ENCODE measurements around the gene TRIM47.
A peak's percentile ranks its signal among the peaks of the same experiment; 100 is the strongest.

TRIM47 gene

DNA sequence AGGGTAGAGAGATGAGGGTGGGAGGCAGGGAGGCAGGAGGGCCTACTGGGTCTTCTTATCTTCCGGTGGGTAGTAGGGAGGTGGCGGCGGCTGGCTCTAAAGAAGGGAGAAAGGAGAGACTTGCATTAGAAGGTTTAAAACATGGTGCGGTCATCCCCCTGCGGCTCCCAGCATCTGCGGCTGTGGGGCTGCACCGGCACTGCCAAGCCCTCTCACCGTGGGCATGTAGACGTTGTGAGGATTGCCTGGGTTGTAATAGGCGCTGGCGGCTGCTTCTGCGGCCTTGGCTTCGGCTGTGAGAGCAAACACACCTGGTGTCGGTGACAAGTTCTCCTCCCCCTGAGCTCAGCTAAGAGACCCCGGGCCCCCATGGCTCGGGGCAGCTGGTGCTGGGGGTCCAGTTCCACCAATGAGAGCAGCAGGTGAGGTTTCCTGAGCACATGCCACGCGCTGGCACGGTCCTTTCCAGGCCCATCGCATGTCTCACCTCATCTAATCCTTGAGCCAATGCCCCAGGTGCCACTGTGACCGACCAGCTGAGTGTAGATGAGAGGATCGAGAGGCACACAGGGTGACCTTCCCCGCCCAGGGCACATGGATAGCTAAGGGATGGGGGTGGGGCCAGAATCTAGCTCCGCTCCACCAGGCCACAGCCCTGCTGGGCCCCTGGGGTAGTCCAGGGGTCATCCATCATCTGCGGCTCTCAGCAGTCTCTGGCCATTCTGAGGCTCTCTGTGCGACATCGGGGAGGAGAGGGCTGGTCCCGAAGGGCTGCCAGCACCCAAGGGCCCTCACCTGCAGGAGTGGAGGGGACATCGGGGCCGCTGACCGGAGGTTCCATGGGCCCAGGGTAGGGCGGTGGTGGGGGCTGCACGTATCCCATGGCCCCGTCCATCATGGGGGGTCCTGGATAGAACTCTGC, 31.4 kb downstream of the TRIM47 start:
- DNase-seq (ENCODE audit: low spot score) = no peak

DNA sequence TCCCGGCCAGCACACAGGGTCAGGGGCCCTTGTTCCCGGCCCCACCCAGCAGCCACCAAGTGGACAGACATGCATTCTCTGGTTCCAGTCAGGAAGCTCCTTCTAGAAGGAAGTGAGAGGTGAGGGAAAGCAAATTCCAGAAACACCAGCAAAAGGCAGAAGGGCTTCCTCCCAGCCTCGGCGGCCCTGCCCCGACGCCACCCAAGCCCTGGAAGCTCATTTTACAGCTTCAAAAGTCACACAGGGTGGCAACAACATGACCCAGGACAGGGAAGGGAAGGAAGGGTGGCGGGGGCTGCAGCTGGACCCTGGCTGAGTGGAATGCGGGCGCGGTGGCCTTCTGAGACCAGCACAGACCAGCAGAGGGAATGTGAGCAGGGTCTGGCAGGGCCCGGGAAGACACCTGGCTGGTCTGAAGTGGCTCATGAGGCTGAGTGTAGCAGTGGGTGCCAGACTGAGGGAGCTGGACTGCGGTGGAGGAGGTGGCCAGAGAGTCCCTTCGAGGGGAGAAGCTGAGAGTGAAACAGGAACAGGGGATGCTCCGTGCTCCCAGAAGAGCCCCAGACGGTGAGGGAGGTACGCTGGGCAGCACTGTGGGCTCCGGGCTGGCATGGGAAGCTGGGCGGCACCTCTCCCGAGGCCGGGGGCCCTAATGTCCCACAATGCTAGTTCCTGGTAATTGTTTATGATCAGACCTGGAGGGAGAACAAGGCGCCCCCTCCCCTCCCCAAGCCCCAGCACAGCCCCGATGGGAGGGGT, 32.3 kb downstream of the TRIM47 start:
- peak; percentile 43 for DNase-seq (ENCODE audit: low spot score)

GRCh38 chr17:75845058-75845711, 33.2 kb downstream of the TRIM47 start:
- peak; percentile 92 for DNase-seq (ENCODE audit: low spot score)

GRCh38 chr17:75844530-75845057, 33.8 kb downstream of the TRIM47 start:
- peak; percentile 91 for DNase-seq (ENCODE audit: low spot score)

DNA sequence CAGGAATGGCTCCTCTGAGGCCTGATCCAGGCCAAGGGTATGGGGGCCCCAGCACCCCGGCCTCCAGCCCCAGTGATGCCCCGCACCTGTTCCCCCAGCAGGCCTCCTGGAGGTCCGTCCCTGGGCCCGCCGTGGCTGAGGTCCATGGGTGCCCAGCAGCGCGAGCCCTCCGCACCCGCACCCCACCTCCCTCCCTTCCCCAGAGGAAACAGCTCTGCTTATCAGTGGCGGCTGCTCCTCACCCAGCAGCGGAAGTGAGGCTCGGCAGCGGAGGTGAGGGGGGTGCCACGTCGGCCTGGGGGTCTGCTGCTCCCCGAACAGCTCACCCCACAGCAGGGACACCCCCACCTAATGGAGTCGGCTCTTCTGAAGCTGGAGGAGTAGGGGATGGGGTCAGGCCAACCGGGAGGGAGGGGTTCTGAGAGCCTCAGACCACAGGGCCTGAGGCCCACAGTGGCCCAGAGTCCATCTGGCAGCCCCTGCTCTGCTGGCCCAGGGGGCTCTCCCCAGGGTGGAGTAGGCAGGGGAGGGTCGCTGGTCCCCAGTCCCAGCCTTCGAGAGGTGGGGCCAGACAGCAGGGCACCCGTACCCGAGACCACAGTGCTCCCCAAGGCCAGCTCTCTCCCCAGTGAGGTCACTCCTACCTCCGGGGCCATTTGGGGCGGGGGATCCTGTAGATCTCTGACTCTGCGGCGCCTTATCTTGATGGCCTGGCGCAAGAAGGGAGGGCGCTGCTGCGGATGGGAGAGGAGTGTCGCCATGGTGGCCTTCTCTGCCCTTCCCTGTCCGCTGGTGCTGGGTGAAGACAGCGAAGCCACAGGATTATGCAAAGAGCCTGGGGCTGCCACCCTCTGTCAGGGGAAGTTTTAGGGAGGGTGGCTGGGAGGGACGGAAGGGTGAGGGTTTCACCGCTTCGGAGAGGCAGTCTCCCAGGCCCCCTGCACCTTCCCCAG, 34.5 kb downstream of the TRIM47 start, which contains the start of gene UNC13D:
UNC13D (minus strand) TSS at position 828 of the 953 bp plus-strand sequence; CDS start at position 761, 67 bp downstream.
- DNase-seq (ENCODE audit: low spot score) = peak; percentile 38

DNA sequence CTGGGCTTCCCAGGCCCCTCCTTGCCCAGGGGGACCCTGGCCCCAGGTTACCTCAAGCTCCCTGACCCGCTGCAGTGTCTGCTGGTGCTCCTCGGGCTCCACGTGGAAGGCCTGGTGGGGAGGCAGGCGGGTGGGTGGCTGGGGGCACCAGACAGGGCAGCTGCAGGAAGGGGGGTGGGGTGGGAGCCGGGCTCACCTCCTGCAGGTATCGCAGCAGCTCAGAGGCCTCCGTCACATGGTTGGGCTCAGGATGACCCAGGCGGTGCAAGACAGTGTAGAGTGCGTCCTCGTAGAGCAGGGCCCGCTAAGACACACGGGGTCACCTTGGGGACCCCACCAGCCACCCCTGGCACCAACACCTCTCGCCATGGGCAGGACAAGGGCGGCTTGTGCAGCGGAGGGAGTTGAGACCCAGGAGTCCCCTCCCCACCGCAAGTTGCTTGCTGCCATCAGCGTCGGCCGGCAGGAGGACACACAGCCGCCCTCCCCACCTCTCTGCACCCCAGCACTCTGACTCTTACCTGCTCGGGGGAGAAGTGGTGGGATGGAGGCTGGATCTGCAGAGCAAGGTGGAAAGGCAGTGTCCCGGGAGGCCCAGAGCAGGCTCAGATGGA, 35.3 kb downstream of the TRIM47 start:
- no peak for DNase-seq (ENCODE audit: low spot score)

GRCh38 chr17:75842411-75842810, 36.0 kb downstream of the TRIM47 start:
- DNase-seq (ENCODE audit: low spot score) = no peak

- DNase-seq (ENCODE audit: low spot score) = no peak
Measured at GRCh38 chr17:75840799-75841164, 37.6 kb downstream of the TRIM47 start.

GRCh38 chr17:75839942-75840798, 38.2 kb downstream of the TRIM47 start:
- DNase-seq (ENCODE audit: low spot score) = no peak

GRCh38 chr17:75838410-75838809, 40.0 kb downstream of the TRIM47 start:
- DNase-seq (ENCODE audit: low spot score) = no peak

- DNase-seq (ENCODE audit: low spot score) = no peak
Measured at GRCh38 chr17:75837899-75838298, 40.5 kb downstream of the TRIM47 start.

GRCh38 chr17:75836605-75837004, 41.8 kb downstream of the TRIM47 start:
- DNase-seq (ENCODE audit: low spot score) = no peak

- no peak for DNase-seq (ENCODE audit: low spot score)
Measured at GRCh38 chr17:75835654-75835987, 42.8 kb downstream of the TRIM47 start.

DNA sequence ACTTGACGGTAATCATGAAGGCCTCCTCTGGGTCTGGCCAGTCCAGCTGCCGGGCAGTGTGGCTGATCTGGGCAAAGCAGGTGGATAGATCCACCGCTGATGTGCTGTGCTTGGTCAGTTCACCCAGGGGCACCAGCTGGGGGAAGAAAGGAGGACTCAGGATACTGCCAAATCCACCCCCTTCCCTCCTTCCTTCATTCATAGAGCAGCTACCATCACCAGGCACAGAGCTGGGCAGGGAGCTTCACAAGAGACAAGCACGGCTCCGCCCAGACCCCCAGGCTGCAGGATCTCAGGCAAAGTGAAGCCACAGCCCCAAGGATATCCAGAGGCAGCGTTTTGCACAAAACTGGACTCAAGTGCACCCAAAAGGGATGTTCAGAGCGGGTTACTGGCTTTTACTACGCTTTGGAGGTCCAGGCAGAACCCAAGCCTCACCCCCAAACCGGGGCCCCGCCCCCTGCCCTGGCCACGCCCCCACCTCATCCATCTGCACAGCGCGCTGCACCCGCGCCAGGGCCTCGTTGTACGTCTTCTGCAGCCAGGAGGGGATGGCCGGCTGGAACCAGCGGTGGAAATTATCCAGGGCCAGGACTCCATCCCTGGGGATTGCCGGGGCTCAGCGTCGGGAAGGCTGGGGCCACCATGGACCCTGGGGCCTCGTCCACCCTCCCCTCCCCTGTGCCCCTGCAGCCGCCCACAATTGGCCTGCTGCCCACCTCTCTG, 43.3 kb downstream of the TRIM47 start:
- no peak for DNase-seq (ENCODE audit: low spot score)

GRCh38 chr17:75834279-75834920, 44.0 kb downstream of the TRIM47 start:
- no peak for DNase-seq (ENCODE audit: low spot score)

GRCh38 chr17:75832652-75833400, 45.6 kb downstream of the TRIM47 start:
- DNase-seq (ENCODE audit: low spot score) = no peak

- peak; percentile 88 for DNase-seq (ENCODE audit: low spot score)
Measured at GRCh38 chr17:75832164-75832651, 46.2 kb downstream of the TRIM47 start.
